Hematopoietic multipotent progenitor cell treated with erythropoietin and hydrocortisone succinate and interleukin-3 and kit ligand, for 15 days (in vitro differentiated cells): Measurements from ENCODE around the gene TUT1.
"Not testable (repeated sequence)": the region's sequence is repeated elsewhere in the genome, so short reads cannot be mapped to it uniquely, and the experiment has no call there.

Source experiments
- DNase-seq: peaks from one replicate; pipeline ENCODE4 v3.0.0-alpha.2; 2015; ENCODE audit warnings: low spot score

The TUT1 gene

DNA sequence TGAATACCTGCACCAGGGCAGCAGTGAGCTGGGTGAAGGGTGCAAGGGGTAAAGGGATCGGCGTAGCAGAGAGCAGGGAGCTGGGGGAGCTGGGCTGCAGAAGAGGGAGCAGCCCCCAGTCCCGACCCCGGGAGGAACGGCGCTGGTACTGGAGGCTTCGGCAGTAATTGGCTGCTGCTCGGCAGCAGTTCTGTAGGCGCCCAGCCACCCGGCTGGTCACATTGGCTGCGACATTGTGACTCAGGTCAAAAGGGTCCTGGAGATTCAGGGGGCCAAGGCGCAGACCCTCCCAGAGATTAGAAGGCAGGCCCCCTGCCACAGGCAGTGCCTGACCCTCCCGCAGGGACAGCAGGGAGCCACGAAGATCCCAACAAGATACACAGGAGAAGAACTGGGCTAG is 15.5 kb downstream of the TUT1 start:
- DNase-seq = no peak

- DNase-seq = no peak
These were observed 16.2 kb downstream of the TUT1 start for GRCh38 chr11:62575156-62575555.

- no peak for DNase-seq
These were observed 16.8 kb downstream of the TUT1 start for GRCh38 chr11:62574363-62575071.

DNA sequence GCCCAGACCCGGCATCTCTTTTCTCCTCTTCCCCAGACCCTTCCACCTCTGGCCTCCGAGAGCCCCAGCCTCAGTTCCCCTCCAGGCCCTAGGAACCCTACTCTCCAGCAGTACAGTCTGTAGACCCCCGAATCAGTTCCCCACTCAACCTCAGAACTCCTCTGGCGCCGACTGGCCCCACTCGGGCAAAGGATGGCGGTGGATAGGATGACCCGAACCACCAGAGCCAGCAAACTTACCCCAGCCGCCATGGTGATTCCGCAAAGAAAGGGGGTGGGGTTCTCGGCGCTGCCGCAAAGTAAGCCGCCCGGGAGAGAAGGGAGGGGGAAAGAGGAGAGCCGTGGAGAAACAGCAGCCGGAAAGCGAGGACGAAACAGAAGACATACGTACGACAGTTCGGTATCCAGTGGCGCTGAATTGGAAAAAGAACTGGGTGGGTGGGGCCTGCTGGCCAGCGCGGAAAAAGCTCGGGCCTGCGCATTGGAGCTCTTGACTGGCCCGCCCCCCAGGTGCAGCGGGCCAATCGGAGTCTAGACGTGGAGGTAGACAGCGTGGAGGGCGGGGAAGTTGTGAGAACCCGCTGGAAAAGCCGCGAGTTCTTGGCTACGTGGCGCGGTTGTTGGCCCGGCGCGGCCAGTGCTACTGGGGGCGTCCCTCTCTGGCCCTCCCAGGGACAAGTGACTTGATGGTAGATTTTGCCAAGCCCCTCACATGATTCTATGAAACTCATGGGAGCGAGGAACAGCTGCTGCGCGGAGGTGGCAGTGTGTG is 17.5 kb downstream of the TUT1 start, which contains the start of gene EEF1G:
TSS of gene EEF1G (minus strand) at position 300 of the 771 bp plus-strand sequence. CDS start at position 251, 49 bp downstream.
- peak; percentile 100 for DNase-seq

GRCh38 chr11:62573006-62573591 is 18.2 kb downstream of the TUT1 start:
- DNase-seq = peak; percentile 27

DNA sequence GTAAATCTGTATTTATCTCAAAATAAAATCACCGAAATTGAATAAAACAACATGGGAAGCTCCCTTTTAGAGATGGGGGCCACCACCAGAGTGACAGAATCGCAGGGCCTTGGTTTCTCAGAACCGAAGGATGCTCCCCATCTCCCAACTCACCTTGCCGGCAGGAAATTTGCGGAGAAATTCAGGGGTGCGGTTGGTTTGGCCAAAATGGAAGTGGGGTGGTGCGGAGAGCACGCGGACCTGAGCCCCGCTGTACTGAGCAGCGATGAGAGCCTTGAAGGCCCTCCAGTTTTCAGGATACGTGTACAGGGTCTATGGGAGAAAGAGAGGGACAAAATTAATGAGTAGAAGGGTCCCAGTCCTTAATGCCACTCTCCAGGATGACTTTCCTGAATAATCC is 18.9 kb downstream of the TUT1 start:
- no peak for DNase-seq

- DNase-seq = not testable (repeated sequence)
These were observed 19.8 kb downstream of the TUT1 start for GRCh38 chr11:62571493-62571892.

GRCh38 chr11:62570903-62571302 is 20.4 kb downstream of the TUT1 start:
- not testable (repeated sequence) for DNase-seq

- no peak for DNase-seq
These were observed 21.7 kb downstream of the TUT1 start for GRCh38 chr11:62569611-62570010.

DNA sequence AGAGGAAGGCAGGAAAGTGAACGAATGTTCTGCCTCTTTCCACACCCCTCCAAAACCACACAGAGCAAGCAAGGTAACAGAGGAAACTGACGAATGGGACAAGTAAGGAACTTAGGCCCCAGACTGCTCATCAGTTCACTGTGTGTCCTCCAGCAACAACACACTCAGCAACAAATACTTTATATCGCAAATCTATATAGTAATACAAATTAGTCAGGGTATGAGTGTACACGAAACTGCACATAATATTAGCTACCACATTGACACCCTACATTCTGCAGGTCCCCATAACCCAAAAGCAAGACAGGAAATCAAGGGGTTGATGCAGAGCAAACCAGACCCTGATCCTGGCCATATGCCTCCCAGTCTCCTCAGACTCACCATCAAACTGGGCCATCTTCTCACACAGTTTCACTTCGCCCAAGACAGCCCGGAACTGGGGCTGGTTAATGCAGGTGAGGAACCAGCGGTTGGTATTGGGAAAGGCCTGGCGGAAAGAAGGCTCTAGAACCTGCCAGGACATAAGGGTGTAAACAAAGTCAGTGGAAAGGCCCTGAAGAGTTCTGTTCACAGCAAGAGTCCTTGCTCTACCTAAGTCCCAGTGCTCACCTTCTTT is 24.2 kb downstream of the TUT1 start:
- DNase-seq = no peak

DNA sequence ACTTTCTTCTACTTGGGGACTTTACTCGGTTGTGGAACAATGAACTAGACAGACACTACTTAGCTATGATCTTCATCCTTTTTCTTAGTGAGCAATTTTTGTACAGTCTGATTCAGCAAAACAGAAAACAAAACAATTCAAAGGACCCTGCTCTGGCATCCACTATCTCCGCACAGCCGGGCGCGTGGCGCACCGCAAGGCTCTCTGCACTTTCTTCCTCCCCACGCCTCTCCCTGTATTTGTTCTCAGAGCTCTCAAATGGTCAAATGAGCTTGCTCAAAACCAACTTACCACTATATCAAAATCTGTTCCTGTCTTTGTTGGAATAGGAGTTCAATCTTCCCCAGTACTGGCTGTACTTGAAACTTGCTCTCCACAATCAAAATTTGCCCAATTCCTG is 25.1 kb downstream of the TUT1 start:
- no peak for DNase-seq

- no peak for DNase-seq
These were observed 26.1 kb downstream of the TUT1 start for GRCh38 chr11:62565100-62565802.

DNA sequence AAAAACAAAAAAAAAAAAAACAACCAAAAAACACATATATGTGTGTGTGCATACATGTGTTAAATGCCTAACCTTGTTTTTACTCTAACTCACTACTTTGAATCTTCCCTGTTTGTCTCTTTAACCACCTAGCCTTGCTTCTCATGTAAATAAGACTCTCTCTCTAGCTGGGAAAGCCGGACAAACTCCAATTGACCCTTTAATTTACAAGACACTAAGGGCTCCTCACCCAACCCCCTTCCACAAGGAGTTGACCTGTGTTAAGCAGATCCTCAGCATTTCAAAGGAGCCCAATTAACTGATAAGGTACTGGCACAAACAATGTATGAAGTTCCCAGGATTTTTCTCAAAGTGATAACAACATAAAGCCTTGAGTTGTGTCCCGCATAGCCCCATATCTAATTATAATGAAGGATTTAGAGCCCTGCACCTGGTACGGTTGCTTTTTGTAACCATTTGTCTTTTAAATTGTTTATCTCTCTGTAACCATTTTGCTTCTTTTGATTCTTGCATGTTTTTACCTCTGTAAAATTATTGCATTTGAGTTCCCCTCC is 29.6 kb downstream of the TUT1 start:
- not testable (repeated sequence) for DNase-seq

GRCh38 chr11:62560566-62561103 is 30.7 kb downstream of the TUT1 start:
- DNase-seq = peak; percentile 70

DNA sequence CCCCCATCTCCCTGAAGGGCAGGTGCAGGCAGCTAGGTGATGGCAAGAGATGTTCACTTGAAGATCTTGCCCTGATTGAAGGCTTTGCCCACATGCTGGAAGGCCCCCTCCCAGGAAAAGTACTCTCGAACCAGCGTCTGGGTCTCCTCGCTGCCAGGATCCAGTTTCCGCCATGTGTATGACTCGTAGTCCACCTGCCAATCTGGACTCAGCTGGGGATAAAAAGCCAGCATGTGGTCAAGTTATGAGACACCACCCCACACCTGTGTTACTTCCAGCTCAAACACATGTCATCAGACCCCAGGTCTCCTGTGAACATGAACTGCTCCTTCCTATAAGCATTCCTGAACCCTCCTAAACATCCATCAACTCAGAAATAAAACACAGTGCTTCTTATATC is 31.7 kb downstream of the TUT1 start:
- DNase-seq = not testable (repeated sequence)

DNA sequence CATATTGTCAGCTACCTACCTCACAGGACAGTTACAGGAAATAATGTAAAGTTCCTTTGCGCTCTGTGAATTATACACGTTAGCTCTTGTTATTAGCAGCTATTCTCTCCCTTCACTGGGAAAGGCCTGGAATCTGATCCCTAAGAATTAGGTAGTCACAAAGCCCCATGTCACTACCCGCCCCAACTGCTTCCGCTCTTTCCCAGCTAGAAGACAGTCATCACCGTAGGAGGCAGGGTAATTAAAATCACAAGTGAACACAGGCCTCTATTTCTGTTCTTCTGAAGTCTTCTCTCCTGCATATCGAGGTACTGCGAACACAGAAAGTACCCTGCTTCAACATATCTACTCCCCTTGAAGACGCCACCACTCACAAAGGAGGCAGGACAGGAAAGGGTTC is 32.1 kb downstream of the TUT1 start:
- DNase-seq = no peak

- no peak for DNase-seq
These were observed 32.7 kb downstream of the TUT1 start for GRCh38 chr11:62558669-62559068.

DNA sequence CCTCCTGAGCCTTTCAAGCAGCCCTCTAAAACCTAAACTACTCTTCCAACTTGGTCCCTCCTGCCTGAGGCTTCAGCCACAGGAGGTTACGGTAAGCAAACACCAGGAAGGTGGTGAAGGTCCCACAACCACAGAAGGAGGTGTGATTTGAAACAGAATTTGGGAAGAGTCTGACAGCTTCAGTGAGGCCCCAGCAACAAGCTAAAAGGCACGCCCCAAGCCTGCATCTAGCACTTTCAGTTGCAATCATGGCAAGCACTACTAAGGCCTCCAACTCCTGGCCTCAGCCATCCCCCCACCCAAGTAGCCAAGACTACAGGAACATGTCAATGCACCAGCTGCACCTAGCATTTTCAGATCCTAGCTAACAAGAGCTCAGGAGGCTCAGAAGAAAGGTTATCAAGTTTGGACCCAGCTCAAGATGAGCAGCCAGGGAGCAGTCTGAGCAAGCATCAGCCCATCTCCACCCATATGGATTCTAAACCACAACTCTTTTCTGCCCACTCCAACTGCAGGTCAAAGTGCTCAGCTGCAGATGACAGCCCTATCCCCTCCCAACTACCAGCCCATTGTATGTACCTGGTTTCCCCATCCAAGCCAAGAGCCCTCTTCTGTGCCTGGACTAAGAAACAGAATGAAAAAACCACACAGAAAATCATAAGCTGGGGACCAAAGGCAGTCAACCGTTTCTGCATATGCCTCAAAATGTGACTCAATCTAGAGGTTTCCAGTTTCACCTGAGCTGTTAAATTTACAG is 34.3 kb downstream of the TUT1 start:
- DNase-seq = no peak

DNA sequence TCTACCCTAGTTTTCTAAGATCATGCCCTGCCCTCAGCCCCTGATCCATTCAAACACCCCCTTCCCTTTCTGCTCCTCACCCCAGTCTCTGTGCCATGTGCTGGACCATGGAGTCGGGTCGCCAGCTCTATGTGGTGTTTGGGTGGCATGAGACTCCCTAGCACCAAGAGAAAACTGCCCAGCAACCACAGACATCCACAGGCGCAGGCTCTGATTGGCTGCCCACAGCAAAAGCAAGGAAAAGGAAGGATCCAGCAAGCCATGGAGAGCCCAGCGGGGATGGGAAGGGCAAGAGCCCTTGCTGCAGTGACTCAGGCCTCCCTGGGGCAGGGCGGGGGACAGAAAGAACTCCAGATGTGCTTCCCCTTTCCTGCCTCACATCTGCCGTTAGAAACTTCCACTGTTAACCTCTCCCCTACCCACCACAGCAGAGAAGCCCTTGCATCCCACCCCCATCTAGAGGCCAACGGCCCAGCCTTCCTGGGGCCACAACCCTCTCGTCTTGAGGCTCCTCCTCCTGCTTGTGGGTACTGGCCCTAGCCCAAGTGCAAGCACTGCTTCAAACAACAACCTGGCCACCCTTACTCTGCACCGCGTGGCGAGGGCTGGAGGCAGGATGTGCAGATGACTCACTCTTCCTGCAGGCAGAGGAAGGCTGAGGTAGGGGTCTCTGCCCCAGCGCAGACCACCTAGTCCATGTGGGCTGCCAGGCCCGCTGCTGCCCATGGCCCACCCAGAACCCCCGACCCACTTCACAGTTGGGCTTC is 35.0 kb downstream of the TUT1 start:
- peak; percentile 48 for DNase-seq
